T-cell (primary cell): ENCODE measurements around the gene PEX11B. TPM values are rescaled to one million over a fixed set of nuclear protein-coding genes. Genes with fewer than 3 reads are reported as not detected.

Experiments used
- ATAC-seq, 4 experiments: fragments of 200-7000 bp in 3 of 4; fragments of 150-1000 bp in 1 of 4; cut with Tn5 transposase; replicated peaks in 1 of 4; 1 replicate in 3 of 4; 2 replicates in 1 of 4; pipeline ENCODE4 v1.10.0; 2021; ENCODE audit warnings: moderate library complexity in 3 of 4, mild to moderate bottlenecking in 2 of 4, moderate number of reproducible peaks in 1 of 4
- CTCF ChIA-PET, 2 donors: fragments of 300-600 bp; sonication (Branson Sonifier 250); formaldehyde crosslinking; loops; one replicate each; lab custom pipeline; 2022; ENCODE audit warnings: antibody characterized with exemption in 2 of 2; lab: Charles Lee
- POLR2A ChIA-PET, 2 donors: fragments of 300-600 bp; sonication (Branson Sonifier 250); formaldehyde crosslinking; loops; one replicate each; lab custom pipeline; 2022; ENCODE audit warnings: antibody characterized with exemption in 2 of 2; lab: Charles Lee
- DNase-seq, 35 experiments: peaks; one replicate each; pipeline versions ENCODE4 v3.0.0 to v3.0.0-alpha.2; 2013 to 2023
- H3K27ac ChIP-seq: one replicate; pipeline ENCODE4 v1.5.1; 2013; ENCODE audit warnings: low read length
- H3K27me3 ChIP-seq, 2 experiments: replicated peaks in 1 of 2; 1 replicate in 1 of 2; 2 replicates in 1 of 2; pipeline versions ENCODE4 v1.6.1 to v1.7.0; 2013; ENCODE audit warnings: low read length in 1 of 2, mixed read lengths in 1 of 2; ENCODE audit not compliant: control insufficient read depth in 2 of 2, insufficient read depth in 2 of 2; ENCODE audit errors: extremely low read depth in 1 of 2
- H3K36me3 ChIP-seq, 2 donors: 1 replicate in 1 of 2; 2 replicates in 1 of 2; pipeline versions ENCODE4 v1.6.1 to v1.7.0; 2013; ENCODE audit warnings: low read length in 1 of 2; ENCODE audit not compliant: control insufficient read depth in 2 of 2, insufficient read depth in 1 of 2; ENCODE audit errors: extremely low read depth in 1 of 2
- H3K4me1 ChIP-seq, 2 experiments: 1 replicate in 1 of 2; 2 replicates in 1 of 2; pipeline versions ENCODE4 v1.6.1 to v1.7.0; 2013; ENCODE audit warnings: low read length in 2 of 2, mixed read lengths in 1 of 2; ENCODE audit not compliant: insufficient read depth in 2 of 2, control insufficient read depth in 1 of 2; ENCODE audit errors: extremely low read depth in 1 of 2
- H3K4me3 ChIP-seq, 2 donors: 1 replicate in 1 of 2; 2 replicates in 1 of 2; pipeline versions ENCODE4 v1.5.1 to v1.7.0; 2013; ENCODE audit warnings: mild to moderate bottlenecking in 2 of 2, low read length in 1 of 2, moderate library complexity in 1 of 2; ENCODE audit not compliant: control insufficient read depth in 1 of 2; ENCODE audit errors: extremely low read depth in 1 of 2
- H3K9me3 ChIP-seq: 2 replicates; pipeline ENCODE4 v1.7.0; 2013
- H3K27ac Mint-ChIP-seq, 2 donors: one replicate each; pipeline ENCODE4 v1.8.0; 2020 to 2021; ENCODE audit warnings: mild to moderate bottlenecking in 2 of 2, mixed read lengths in 2 of 2
- H3K27me3 Mint-ChIP-seq, 2 donors: one replicate each; pipeline ENCODE4 v1.8.0; 2021 to 2022; ENCODE audit warnings: mixed read lengths in 2 of 2
- H3K36me3 Mint-ChIP-seq: one replicate; pipeline ENCODE4 v1.8.0; 2021; ENCODE audit warnings: mixed read lengths
- H3K4me1 Mint-ChIP-seq, 3 donors: one replicate each; pipeline ENCODE4 v1.8.0; 2020 to 2022; ENCODE audit warnings: mixed read lengths in 3 of 3, mild to moderate bottlenecking in 1 of 3
- H3K4me3 Mint-ChIP-seq, 3 donors: one replicate each; pipeline ENCODE4 v1.8.0; 2020 to 2022; ENCODE audit warnings: mild to moderate bottlenecking in 3 of 3, mixed read lengths in 3 of 3, moderate library complexity in 3 of 3
- H3K9me3 Mint-ChIP-seq, 3 donors: one replicate each; pipeline ENCODE4 v1.8.0; 2020 to 2022; ENCODE audit warnings: mixed read lengths in 3 of 3
- WGBS: methylation state at CpG from one replicate; pipeline ENCODE4 v1.1.5; 2013; ENCODE audit warnings: missing lambda C conversion rate; ENCODE audit not compliant: insufficient coverage; 5-methylcytosine and 5-hydroxymethylcytosine counted together
- total RNA-seq, 35 experiments: library from RNA in 6 of 35; stranded (reverse) in 6 of 35; fragments of 120-200 nt in 1 of 35; gene quantifications; one replicate each; pipeline versions ENCODE4 v1.2.1 to v1.2.4 and lab custom pipeline; 2013 to 2026

PEX11B gene
- total RNA-seq, 5 donors from 2014 or later (not counting 1 experiment from before 2014, with no cell fraction given): 18.8 to 36.3 (median 34.4) TPM

- Histone ChIP-seq H3K9me3 (no peaks in the 10 kb centered on the region), H3K4me1 (no peaks in the 10 kb centered on the region), H3K4me3 (no peak overlapping the region), H3K36me3 (peaks cover 0 to 4% of the 10 kb centered on the region in 2 donors), H3K27me3 (no peaks in the 10 kb centered on the region), H3K27ac (no peak overlapping the region)
- Mint-ChIP-seq H3K4me3 (no peak overlapping the region), H3K4me1 (no peaks in the 10 kb centered on the region), H3K36me3 (peaks cover 20% of the 10 kb centered on the region), H3K27ac (no peak overlapping the region), H3K9me3 (no peaks in the 10 kb centered on the region), H3K27me3 (no peaks in the 10 kb centered on the region)
- DNase-seq (no peak), ATAC-seq (no peak)
- ChIA-PET CTCF (no interaction called here), POLR2A (no interaction called here)
- no CpG with 5 or more reads among the region's 1 CpG for WGBS
These were observed 20.5 kb downstream of the PEX11B start for GRCh38 chr1:145897969-145898368.

DNA sequence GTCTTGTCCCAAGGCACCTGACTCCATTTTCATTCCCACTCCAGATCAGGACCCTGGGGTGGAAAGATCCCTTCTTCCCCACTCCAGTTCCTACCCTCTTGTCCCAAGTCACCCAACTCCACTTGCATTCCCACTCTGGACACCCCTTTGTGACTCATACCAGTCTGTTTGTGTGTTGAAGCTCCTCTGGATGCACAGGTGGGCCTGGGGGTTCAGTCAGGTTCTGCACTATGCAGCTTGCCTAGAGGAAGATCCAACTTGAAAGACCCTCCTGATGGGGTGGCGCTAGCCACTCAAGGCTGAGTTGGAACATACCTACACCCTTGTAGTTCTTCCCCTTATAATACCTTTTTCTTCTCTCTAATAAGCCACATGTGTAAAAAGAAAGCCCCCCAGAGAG, 23.0 kb downstream of the PEX11B start:
- DNase-seq (no peak), ATAC-seq (no peak)
- peaks cover 0 to 4% of the 10 kb centered on the region in 2 donors for H3K36me3 ChIP-seq
- Mint-ChIP-seq H3K36me3 (peaks cover 11% of the 10 kb centered on the region), H3K9me3 (no peaks in the 10 kb centered on the region), H3K27me3 (no peaks in the 10 kb centered on the region), H3K27ac (no peak overlapping the region), H3K4me1 (no peaks in the 10 kb centered on the region), H3K4me3 (no peak overlapping the region)
- WGBS: no CpG with 5 or more reads among the region's 1 CpG
- H3K27ac ChIP-seq: no peak overlapping the region
- ChIA-PET CTCF (interaction anchor here in 1 of 2 donors (1.0 to 1.3 kb wide), 2 partner anchors 13 to 15 kb away, joined by 3 to 5 read pairs; no protein-coding TSS in a partner anchor), POLR2A (no interaction called here)
- no peaks in the 10 kb centered on the region for H3K4me1 ChIP-seq
- no peak overlapping the region for H3K4me3 ChIP-seq
- no peaks in the 10 kb centered on the region for H3K9me3 ChIP-seq
- H3K27me3 ChIP-seq: no peaks in the 10 kb centered on the region

GRCh38 chr1:145893306-145894055, 25.0 kb downstream of the PEX11B start:
- H3K9me3 ChIP-seq: no peaks in the 10 kb centered on the region
- H3K4me3 Mint-ChIP-seq: no peak overlapping the region
- ChIA-PET POLR2A (no interaction called here), CTCF (interaction anchor here (0.6 to 0.7 kb wide), 2 partner anchors 11 to 65 kb away, joined by 3 read pairs; no protein-coding TSS in a partner anchor)
- no peak overlapping the region for H3K4me3 ChIP-seq
- H3K9me3 Mint-ChIP-seq: no peaks in the 10 kb centered on the region
- no peaks in the 10 kb centered on the region for H3K27me3 Mint-ChIP-seq
- ATAC-seq: no peak
- H3K4me1 Mint-ChIP-seq: no peaks in the 10 kb centered on the region
- peaks cover 0 to 4% of the 10 kb centered on the region in 2 donors for H3K36me3 ChIP-seq
- H3K4me1 ChIP-seq: no peaks in the 10 kb centered on the region
- no peak for DNase-seq
- H3K27ac ChIP-seq: no peak overlapping the region
- H3K27ac Mint-ChIP-seq: no peak overlapping the region
- no peaks in the 10 kb centered on the region for H3K27me3 ChIP-seq
- peaks cover 4% of the 10 kb centered on the region for H3K36me3 Mint-ChIP-seq
- 96% methylated on average over 4 of the region's 7 CpGs for WGBS

DNA sequence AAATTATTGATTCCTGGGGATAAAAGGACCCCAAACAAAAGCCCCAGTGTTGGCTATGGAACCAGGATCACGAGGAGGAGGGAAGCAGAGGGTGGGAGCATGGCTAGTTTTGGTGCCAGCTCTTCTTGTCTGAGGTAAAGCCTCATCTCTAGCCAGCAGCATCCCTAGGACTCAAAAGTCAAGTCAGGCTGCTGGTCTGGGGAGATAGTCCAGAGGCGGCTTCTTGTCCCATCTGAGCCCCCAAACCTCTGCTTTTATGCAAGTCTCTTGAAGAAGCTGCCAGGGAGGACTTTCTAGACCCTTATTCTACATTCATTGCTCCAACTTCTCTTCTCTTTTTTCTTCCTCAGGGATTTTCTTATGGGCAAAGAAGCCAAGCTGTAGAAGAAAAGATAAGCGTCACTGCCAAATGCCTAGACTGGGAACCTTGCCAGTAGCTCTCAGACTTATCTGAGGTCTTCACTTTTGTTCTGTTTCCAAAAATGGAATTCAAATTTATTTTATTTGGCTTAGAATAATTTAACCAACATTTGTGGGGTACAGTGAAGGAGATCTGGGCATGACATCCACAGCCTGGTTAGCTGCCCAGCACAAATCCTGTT, 25.9 kb downstream of the PEX11B start:
- ChIA-PET POLR2A (no interaction called here), CTCF (interaction anchor here in 1 of 2 donors (0.9 kb wide), 1 partner anchor 86 kb away, joined by 3 read pairs; no protein-coding TSS in a partner anchor)
- no peaks in the 10 kb centered on the region for H3K9me3 Mint-ChIP-seq

GRCh38 chr1:145891587-145892485, 26.7 kb downstream of the PEX11B start:
- peak; percentile 63 to 74 (median 70) for ATAC-seq
- Mint-ChIP-seq H3K27me3 (no peaks in the 10 kb centered on the region), H3K36me3 (no peaks in the 10 kb centered on the region)

More for the DNA sequence above, 25.9 kb downstream of the PEX11B start:
- DNase-seq: no peak
- H3K4me3 Mint-ChIP-seq: no peak overlapping the region
- peaks cover 0 to 2% of the 10 kb centered on the region in 2 donors for H3K36me3 ChIP-seq
- H3K27ac ChIP-seq: no peak overlapping the region
- WGBS: 67% methylated on average over 1 of the region's 3 CpGs
- no peaks in the 10 kb centered on the region for H3K27me3 Mint-ChIP-seq
- peaks cover 2% of the 10 kb centered on the region for H3K36me3 Mint-ChIP-seq
- H3K9me3 ChIP-seq: no peaks in the 10 kb centered on the region
- ATAC-seq: no peak
- H3K4me3 ChIP-seq: no peak overlapping the region
- no peaks in the 10 kb centered on the region for H3K27me3 ChIP-seq
- no peaks in the 10 kb centered on the region for H3K4me1 Mint-ChIP-seq
- H3K4me1 ChIP-seq: no peaks in the 10 kb centered on the region
- H3K27ac Mint-ChIP-seq: no peak overlapping the region

More at GRCh38 chr1:145891587-145892485, 26.7 kb downstream of the PEX11B start:
- no peak overlapping the region for H3K4me3 ChIP-seq
- peak in 30 of 35 experiments; percentile 5 to 65 (median 38) for DNase-seq
- no peaks in the 10 kb centered on the region for H3K27me3 ChIP-seq
- H3K9me3 Mint-ChIP-seq: no peaks in the 10 kb centered on the region
- no peak overlapping the region for H3K27ac ChIP-seq
- 33% methylated on average over 1 of the region's 6 CpGs for WGBS
- no peak overlapping the region for H3K4me3 Mint-ChIP-seq
- H3K9me3 ChIP-seq: no peaks in the 10 kb centered on the region
- no peaks in the 10 kb centered on the region for H3K36me3 ChIP-seq
- no peaks in the 10 kb centered on the region for H3K4me1 ChIP-seq
- ChIA-PET CTCF (interaction anchor here (0.5 to 1.0 kb wide), 4 partner anchors 32 to 87 kb away, joined by 3 read pairs; partner anchors contain the start of gene NUDT17 (in 1 of the 2)), POLR2A (interaction anchor here (0.7 to 1.1 kb wide), 2 partner anchors 9 to 57 kb away, joined by 3 to 4 read pairs; no protein-coding TSS in a partner anchor)
- H3K4me1 Mint-ChIP-seq: peaks cover 0 to 1% (median 1%) of the 10 kb centered on the region in 3 donors
- H3K27ac Mint-ChIP-seq: no peak overlapping the region
